Subcutaneous abdominal adipose tissue (tissue), 5 donors: ENCODE measurements around the gene SNX14.
"Not testable (repeated sequence)": the region's sequence is repeated elsewhere in the genome, so short reads cannot be mapped to it uniquely, and the experiment has no call there.

ENCODE experiments used
- H3K27ac ChIP-seq: one replicate; pipeline ENCODE4 v1.7.0; 2013; ENCODE audit warnings: low read depth, mild to moderate bottlenecking, inconsistent platforms, low read length, moderate library complexity
- H3K27me3 ChIP-seq, 5 donors: one replicate each; pipeline ENCODE4 v1.7.0; 2013; ENCODE audit warnings: low read length in 5 of 5, inconsistent platforms in 1 of 5; ENCODE audit not compliant: control insufficient read depth in 5 of 5, insufficient read depth in 4 of 5
- H3K36me3 ChIP-seq, 5 donors: one replicate each; pipeline ENCODE4 v1.7.0; 2013; ENCODE audit warnings: low read length in 5 of 5; ENCODE audit not compliant: control insufficient read depth in 5 of 5, insufficient read depth in 5 of 5
- H3K4me1 ChIP-seq, 5 donors: one replicate each; pipeline ENCODE4 v1.7.0; 2013; ENCODE audit warnings: low read length in 5 of 5, mild to moderate bottlenecking in 3 of 5, moderate library complexity in 1 of 5; ENCODE audit not compliant: control insufficient read depth in 5 of 5, insufficient read depth in 5 of 5
- H3K4me3 ChIP-seq, 5 donors: one replicate each; pipeline ENCODE4 v1.7.0; 2013; ENCODE audit warnings: low read length in 5 of 5, low read depth in 1 of 5
- H3K9ac ChIP-seq, 5 donors: one replicate each; pipeline ENCODE4 v1.7.0; 2013; ENCODE audit warnings: low read length in 5 of 5, mild to moderate bottlenecking in 4 of 5, moderate library complexity in 3 of 5
- H3K9me3 ChIP-seq, 5 donors: one replicate each; pipeline ENCODE4 v1.7.0; 2013; ENCODE audit warnings: low read length in 5 of 5; ENCODE audit not compliant: control insufficient read depth in 5 of 5
- donor health status: healthy.
- donor health status: healthy.
- donor health status: healthy.
- donor health status: healthy.
- donor health status: healthy.

SNX14 gene

GRCh38 chr6:85585741-85586140, 7.9 kb downstream of the SNX14 start:
- H3K36me3 ChIP-seq = peaks cover 0 to under 1% (median 0%) of the 10 kb centered on the region in 5 donors

GRCh38 chr6:85582832-85583231, 10.8 kb downstream of the SNX14 start:
- H3K4me1 ChIP-seq = not testable (repeated sequence)

More at GRCh38 chr6:85585741-85586140, 7.9 kb downstream of the SNX14 start:
- Histone ChIP-seq H3K27ac (no peak overlapping the region), H3K4me3 (no peak overlapping the region), H3K9ac (no peak overlapping the region), H3K27me3 (no peaks in the 10 kb centered on the region), H3K9me3 (peaks cover 0 to 6% (median 0%) of the 10 kb centered on the region in 5 donors), H3K4me1 (no peaks in the 10 kb centered on the region)

GRCh38 chr6:85581572-85581971, 12.1 kb downstream of the SNX14 start:
- Histone ChIP-seq H3K4me1 (peaks cover 0 to 4% (median 0%) of the 10 kb centered on the region in 5 donors), H3K27me3 (no peaks in the 10 kb centered on the region), H3K36me3 (peaks cover 2 to 13% (median 3%) of the 10 kb centered on the region in 5 donors), H3K9me3 (peaks cover 0 to 6% (median 0%) of the 10 kb centered on the region in 5 donors), H3K4me3 (no peak overlapping the region), H3K9ac (no peak overlapping the region), H3K27ac (no peak overlapping the region)

More at GRCh38 chr6:85582832-85583231, 10.8 kb downstream of the SNX14 start:
- not testable (repeated sequence) for H3K27me3 ChIP-seq, H3K4me3 ChIP-seq, H3K27ac ChIP-seq, H3K9ac ChIP-seq, H3K9me3 ChIP-seq
- peaks cover 2 to 13% (median 3%) of the 10 kb centered on the region in 5 donors for H3K36me3 ChIP-seq

- no peak overlapping the region for H3K9ac ChIP-seq
- peaks cover 0 to 6% (median 0%) of the 10 kb centered on the region in 5 donors for H3K9me3 ChIP-seq
- H3K36me3 ChIP-seq = peaks cover 2 to 13% (median 3%) of the 10 kb centered on the region in 5 donors
- H3K4me3 ChIP-seq = no peak overlapping the region
- H3K27ac ChIP-seq = no peak overlapping the region
- H3K27me3 ChIP-seq = no peaks in the 10 kb centered on the region
- peaks cover 0 to 5% (median 0%) of the 10 kb centered on the region in 5 donors for H3K4me1 ChIP-seq
These were observed 12.8 kb downstream of the SNX14 start for GRCh38 chr6:85580878-85581267.

- Histone ChIP-seq H3K36me3 (peaks cover 2 to 13% (median 3%) of the 10 kb centered on the region in 5 donors), H3K9ac (no peak overlapping the region), H3K9me3 (peaks cover 0 to 6% (median 0%) of the 10 kb centered on the region in 5 donors), H3K4me3 (no peak overlapping the region), H3K4me1 (peaks cover 0 to 5% (median 0%) of the 10 kb centered on the region in 5 donors), H3K27me3 (no peaks in the 10 kb centered on the region), H3K27ac (no peak overlapping the region)
These were observed 13.4 kb downstream of the SNX14 start for GRCh38 chr6:85580118-85580877.

GRCh38 chr6:85579581-85579980, 14.1 kb downstream of the SNX14 start:
- Histone ChIP-seq H3K9me3 (peaks cover 0 to 6% (median 0%) of the 10 kb centered on the region in 5 donors), H3K27me3 (no peaks in the 10 kb centered on the region), H3K36me3 (peaks cover 2 to 13% (median 3%) of the 10 kb centered on the region in 5 donors), H3K9ac (no peak overlapping the region), H3K4me3 (no peak overlapping the region), H3K4me1 (peaks cover 0 to 5% (median 0%) of the 10 kb centered on the region in 5 donors), H3K27ac (no peak overlapping the region)

GRCh38 chr6:85576476-85576875, 17.2 kb downstream of the SNX14 start:
- no peak overlapping the region for H3K4me3 ChIP-seq
- H3K4me1 ChIP-seq = peaks cover 0 to 5% (median 0%) of the 10 kb centered on the region in 5 donors
- no peak overlapping the region for H3K27ac ChIP-seq
- H3K9ac ChIP-seq = no peak overlapping the region
- no peaks in the 10 kb centered on the region for H3K9me3 ChIP-seq
- H3K27me3 ChIP-seq = no peaks in the 10 kb centered on the region
- H3K36me3 ChIP-seq = peaks cover 4 to 17% (median 7%) of the 10 kb centered on the region in 5 donors

- Histone ChIP-seq H3K36me3 (peaks cover 6 to 17% (median 8%) of the 10 kb centered on the region in 5 donors), H3K27me3 (no peaks in the 10 kb centered on the region), H3K9ac (no peak overlapping the region), H3K27ac (no peak overlapping the region), H3K4me3 (no peak overlapping the region), H3K4me1 (peaks cover 0 to 5% (median 0%) of the 10 kb centered on the region in 5 donors), H3K9me3 (no peaks in the 10 kb centered on the region)
These were observed 18.6 kb downstream of the SNX14 start for GRCh38 chr6:85574932-85575598.

- Histone ChIP-seq H3K27me3 (no peaks in the 10 kb centered on the region), H3K36me3 (peaks cover 4 to 14% (median 11%) of the 10 kb centered on the region in 5 donors), H3K9me3 (no peaks in the 10 kb centered on the region), H3K4me1 (peaks cover 0 to 3% (median 0%) of the 10 kb centered on the region in 5 donors), H3K27ac (no peak overlapping the region), H3K9ac (no peak overlapping the region), H3K4me3 (no peak overlapping the region)
These were observed 24.3 kb downstream of the SNX14 start for GRCh38 chr6:85569323-85569722.

GRCh38 chr6:85568411-85568810, 25.2 kb downstream of the SNX14 start:
- no peak overlapping the region for H3K4me3 ChIP-seq
- peaks cover 0 to 3% (median 0%) of the 10 kb centered on the region in 5 donors for H3K4me1 ChIP-seq
- no peak overlapping the region for H3K27ac ChIP-seq
- H3K27me3 ChIP-seq = no peaks in the 10 kb centered on the region
- H3K36me3 ChIP-seq = peaks cover 4 to 14% (median 11%) of the 10 kb centered on the region in 5 donors
- no peak overlapping the region for H3K9ac ChIP-seq
- no peaks in the 10 kb centered on the region for H3K9me3 ChIP-seq
